ENCODE measurements around the gene SNURF. TPM values are rescaled to one million over a fixed set of nuclear protein-coding genes. Genes with fewer than 3 reads are reported as not detected.
"Not testable (repeated sequence)": the region's sequence is repeated elsewhere in the genome, so short reads cannot be mapped to it uniquely, and the experiment has no call there.

Gene SNURF
- total RNA-seq, 1 donor from 2014 or later = 16.5 TPM

DNA sequence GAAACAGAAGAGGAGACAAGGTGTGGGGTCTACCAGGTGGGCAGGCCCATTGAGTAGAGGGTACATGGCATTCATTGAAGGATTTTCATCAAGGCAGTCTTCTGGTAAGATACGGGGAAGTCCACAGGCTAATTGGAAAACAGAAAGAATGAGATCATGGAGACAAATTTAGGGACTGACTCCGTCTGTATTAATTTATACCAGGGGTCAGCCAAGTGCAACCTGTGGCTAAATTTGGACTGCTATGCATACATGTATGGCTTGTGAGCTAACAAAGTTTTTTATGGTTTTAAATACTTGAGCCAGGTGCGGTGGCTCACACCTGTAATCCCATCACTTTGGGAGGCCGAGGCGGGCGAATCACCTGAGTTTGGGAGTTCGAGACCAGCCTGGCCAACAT lies 21.1 kb upstream of the SNURF start:
- peaks cover 7% of the 10 kb centered on the region for H3K9me3 Mint-ChIP-seq (ENCODE audit: unreplicated experiment)
- H3K27me3 ChIP-seq (ENCODE audit: insufficient read depth, low read length) = no peaks in the 10 kb centered on the region
- no peak overlapping the region for H3K9ac ChIP-seq (ENCODE audit: low read length)
- no peaks in the 10 kb centered on the region for H3K4me1 Mint-ChIP-seq (ENCODE audit: low read depth, unreplicated experiment)
- DNase-seq (ENCODE audit: low read depth) (no peak), FAIRE-seq (no peak)
- H3K36me3 Mint-ChIP-seq (ENCODE audit: low read depth, unreplicated experiment) = no peaks in the 10 kb centered on the region
- no peaks in the 10 kb centered on the region for H4K20me1 ChIP-seq (ENCODE audit: insufficient read depth, low read length)
- H3K27me3 Mint-ChIP-seq (ENCODE audit: low read depth, unreplicated experiment) = no peaks in the 10 kb centered on the region
- H3K79me2 ChIP-seq (ENCODE audit: insufficient read depth, low read length) = no peaks in the 10 kb centered on the region
- H3K27ac ChIP-seq (ENCODE audit: low read depth, low read length) = no peak overlapping the region
- no peaks in the 10 kb centered on the region for H3K36me3 ChIP-seq (ENCODE audit: insufficient read depth, low read length)
- TF ChIP-seq, protein P1, sequence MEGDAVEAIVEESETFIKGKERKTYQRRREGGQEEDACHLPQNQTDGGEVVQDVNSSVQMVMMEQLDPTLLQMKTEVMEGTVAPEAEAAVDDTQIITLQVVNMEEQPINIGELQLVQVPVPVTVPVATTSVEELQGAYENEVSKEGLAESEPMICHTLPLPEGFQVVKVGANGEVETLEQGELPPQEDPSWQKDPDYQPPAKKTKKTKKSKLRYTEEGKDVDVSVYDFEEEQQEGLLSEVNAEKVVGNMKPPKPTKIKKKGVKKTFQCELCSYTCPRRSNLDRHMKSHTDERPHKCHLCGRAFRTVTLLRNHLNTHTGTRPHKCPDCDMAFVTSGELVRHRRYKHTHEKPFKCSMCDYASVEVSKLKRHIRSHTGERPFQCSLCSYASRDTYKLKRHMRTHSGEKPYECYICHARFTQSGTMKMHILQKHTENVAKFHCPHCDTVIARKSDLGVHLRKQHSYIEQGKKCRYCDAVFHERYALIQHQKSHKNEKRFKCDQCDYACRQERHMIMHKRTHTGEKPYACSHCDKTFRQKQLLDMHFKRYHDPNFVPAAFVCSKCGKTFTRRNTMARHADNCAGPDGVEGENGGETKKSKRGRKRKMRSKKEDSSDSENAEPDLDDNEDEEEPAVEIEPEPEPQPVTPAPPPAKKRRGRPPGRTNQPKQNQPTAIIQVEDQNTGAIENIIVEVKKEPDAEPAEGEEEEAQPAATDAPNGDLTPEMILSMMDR (IDR thresholded peaks at IDR 0.05; ENCODE audit: insufficient read depth, low read depth, low read length) = no peak
- TF ChIP-seq EZH2 (IDR thresholded peaks at IDR 0.05; ENCODE audit: insufficient read depth, low read length) = no peak
- no peak overlapping the region for H3K4me3 Mint-ChIP-seq (ENCODE audit: unreplicated experiment)
- H3K4me2 ChIP-seq (ENCODE audit: low read length) = no peak overlapping the region
- no peaks in the 10 kb centered on the region for H3K4me1 ChIP-seq (ENCODE audit: insufficient read depth, low read length)
- no peaks in the 10 kb centered on the region for H3K9me3 ChIP-seq (ENCODE audit: insufficient read depth, low read depth, low read length)
- H2AFZ ChIP-seq (ENCODE audit: low read depth, low read length) = no peak overlapping the region
- H3K4me3 ChIP-seq (ENCODE audit: insufficient read depth, low read depth, low read length) = no peak overlapping the region
- H3K27ac Mint-ChIP-seq (ENCODE audit: unreplicated experiment) = no peak overlapping the region

DNA sequence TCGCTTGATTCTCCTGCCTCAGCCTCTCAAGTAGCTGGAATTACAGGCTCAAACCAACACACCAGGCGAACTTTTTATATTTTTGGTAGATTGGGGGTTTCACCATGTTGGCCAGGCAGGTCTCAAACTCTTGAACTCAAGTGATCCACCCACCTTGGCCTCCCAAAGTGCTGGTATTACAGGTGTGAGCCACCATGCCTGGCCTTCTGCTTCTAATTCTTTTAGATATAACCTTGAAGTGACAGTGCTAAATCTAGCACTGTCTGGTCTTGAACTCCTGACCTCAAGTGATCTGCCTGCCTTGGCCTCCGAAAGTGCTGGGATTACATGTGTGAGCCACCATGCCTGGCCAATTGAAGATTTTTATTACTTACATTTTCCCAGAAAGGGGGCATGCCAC lies 16.6 kb upstream of the SNURF start:
- FAIRE-seq; H3K9me3 ChIP-seq (ENCODE audit: insufficient read depth, low read depth, low read length); H3K4me3 Mint-ChIP-seq (ENCODE audit: unreplicated experiment); H3K4me1 ChIP-seq (ENCODE audit: insufficient read depth, low read length); H3K9ac ChIP-seq (ENCODE audit: low read length); H3K79me2 ChIP-seq (ENCODE audit: insufficient read depth, low read length); H3K36me3 Mint-ChIP-seq (ENCODE audit: low read depth, unreplicated experiment); H3K27ac Mint-ChIP-seq (ENCODE audit: unreplicated experiment); H4K20me1 ChIP-seq (ENCODE audit: insufficient read depth, low read length); H3K4me3 ChIP-seq (ENCODE audit: insufficient read depth, low read depth, low read length); DNase-seq (ENCODE audit: low read depth); H3K4me2 ChIP-seq (ENCODE audit: low read length); H3K9me3 Mint-ChIP-seq (ENCODE audit: unreplicated experiment); H3K36me3 ChIP-seq (ENCODE audit: insufficient read depth, low read length); H3K27me3 Mint-ChIP-seq (ENCODE audit: low read depth, unreplicated experiment); H3K4me1 Mint-ChIP-seq (ENCODE audit: low read depth, unreplicated experiment); H2AFZ ChIP-seq (ENCODE audit: low read depth, low read length); H3K27ac ChIP-seq (ENCODE audit: low read depth, low read length); H3K27me3 ChIP-seq (ENCODE audit: insufficient read depth, low read length): not testable (repeated sequence)

DNA sequence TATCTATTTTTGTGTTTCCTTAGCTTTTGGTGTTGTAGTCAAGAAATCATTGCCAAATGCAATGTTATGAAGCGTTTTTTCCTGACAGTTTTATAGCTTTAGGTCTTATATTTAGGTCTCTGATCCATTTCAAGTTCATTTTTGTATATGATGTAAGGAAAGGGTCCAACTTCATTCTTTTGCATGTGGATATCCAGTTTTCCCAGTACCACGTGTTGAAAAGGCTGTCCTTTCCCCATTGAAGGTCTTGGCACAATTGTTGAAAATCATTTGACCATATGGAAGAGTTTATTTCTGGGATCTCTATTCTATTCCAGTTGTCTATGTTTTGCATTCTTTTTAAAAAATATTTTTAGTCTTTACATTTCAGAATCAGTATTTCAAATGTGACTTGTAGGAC lies 14.6 kb upstream of the SNURF start:
- H3K36me3 ChIP-seq (ENCODE audit: insufficient read depth, low read length) = no peaks in the 10 kb centered on the region
- no peak for DNase-seq (ENCODE audit: low read depth)
- no peaks in the 10 kb centered on the region for H3K4me1 ChIP-seq (ENCODE audit: insufficient read depth, low read length)
- no peak for FAIRE-seq
- no peak overlapping the region for H3K4me3 Mint-ChIP-seq (ENCODE audit: unreplicated experiment)
- H3K36me3 Mint-ChIP-seq (ENCODE audit: low read depth, unreplicated experiment) = peaks cover 2% of the 10 kb centered on the region
- no peak overlapping the region for H3K4me3 ChIP-seq (ENCODE audit: insufficient read depth, low read depth, low read length)
- H3K27ac ChIP-seq (ENCODE audit: low read depth, low read length) = no peak overlapping the region
- no peaks in the 10 kb centered on the region for H3K9me3 ChIP-seq (ENCODE audit: insufficient read depth, low read depth, low read length)
- no peak overlapping the region for H3K9ac ChIP-seq (ENCODE audit: low read length)
- no peaks in the 10 kb centered on the region for H3K4me1 Mint-ChIP-seq (ENCODE audit: low read depth, unreplicated experiment)
- H2AFZ ChIP-seq (ENCODE audit: low read depth, low read length) = no peak overlapping the region
- no peaks in the 10 kb centered on the region for H4K20me1 ChIP-seq (ENCODE audit: insufficient read depth, low read length)
- H3K27me3 Mint-ChIP-seq (ENCODE audit: low read depth, unreplicated experiment) = no peaks in the 10 kb centered on the region
- no peak overlapping the region for H3K27ac Mint-ChIP-seq (ENCODE audit: unreplicated experiment)
- H3K79me2 ChIP-seq (ENCODE audit: insufficient read depth, low read length) = no peaks in the 10 kb centered on the region
- peaks cover 5% of the 10 kb centered on the region for H3K9me3 Mint-ChIP-seq (ENCODE audit: unreplicated experiment)
- H3K4me2 ChIP-seq (ENCODE audit: low read length) = no peak overlapping the region
- TF ChIP-seq, protein P1 (IDR thresholded peaks at IDR 0.05; ENCODE audit: insufficient read depth, low read depth, low read length) = no peak
- TF ChIP-seq EZH2 (IDR thresholded peaks at IDR 0.05; ENCODE audit: insufficient read depth, low read length) = no peak
- H3K27me3 ChIP-seq (ENCODE audit: insufficient read depth, low read length) = no peaks in the 10 kb centered on the region
